Prostate gland (tissue), 2 donors: ENCODE results near the gene KATNB1. TPM values are rescaled to one million over a fixed set of nuclear protein-coding genes. Genes with fewer than 3 reads are reported as not detected.

Experiments
- DNase-seq: peaks from one replicate; pipeline ENCODE4 v3.0.0-alpha.2; 2019; ENCODE audit warnings: low spot score
- H3K27ac ChIP-seq, 2 donors: fragments of 200-600 bp; sonication (generic); 2 replicates each; pipeline ENCODE4 v1.5.1; 2017 to 2019
- H3K27me3 ChIP-seq: fragments of 200-600 bp; sonication (generic); replicated peaks from 2 replicates; pipeline ENCODE4 v1.5.1; 2019; ENCODE audit not compliant: insufficient read depth
- H3K36me3 ChIP-seq, 2 donors: fragments of 200-600 bp; sonication (generic); 1 replicate in 1 of 2; 2 replicates in 1 of 2; pipeline versions ENCODE4 v1.5.1 to v1.8.1; 2017 to 2019
- H3K4me1 ChIP-seq: fragments of 200-600 bp; sonication (generic); replicated peaks from 2 replicates; pipeline ENCODE4 v1.5.1; 2019
- H3K4me3 ChIP-seq, 2 donors: fragments of 200-600 bp; sonication (generic); 2 replicates each; pipeline ENCODE4 v1.5.1; 2017 to 2019
- H3K9me3 ChIP-seq: fragments of 200-600 bp; sonication (generic); 2 replicates; pipeline ENCODE4 v1.5.1; 2017
- POLR2A ChIP-seq: fragments of 450-650 bp; IDR thresholded peaks from one replicate; pipeline ENCODE4 v1.6.1; 2016; ENCODE audit warnings: antibody characterized with exemption, mild to moderate bottlenecking
- POLR2AphosphoS5 ChIP-seq: sonication (generic); formaldehyde crosslinking; IDR thresholded peaks from one replicate; pipeline ENCODE4 v1.6.1; 2017; ENCODE audit warnings: antibody characterized with exemption
- WGBS: methylation state at CpG from one replicate; pipeline ENCODE4 v1.1.5; 2018; 5-methylcytosine and 5-hydroxymethylcytosine counted together
- intact Hi-C: fragments of 100-400 bp; cut with DNase I; formaldehyde crosslinking; loops from one replicate; pipeline ENCODE4 v1.14.2; 2022
- total RNA-seq, 2 donors: library from RNA; depleted of rRNA; stranded (reverse); fragments of >200 nt; gene quantifications; one replicate each; pipeline ENCODE4 v1.1.0, GENCODE V29; 2016
- TF ChIP-seq, protein P1 (sequence below), 4 experiments: fragments of 200-600 bp in 2 of 4; fragments of 450-650 bp in 2 of 4; sonication (generic) in 2 of 4; IDR thresholded peaks; 1 replicate in 3 of 4; 2 replicates in 1 of 4; pipeline ENCODE4 v1.5.1; 2016 to 2019; ENCODE audit warnings: antibody characterized with exemption in 4 of 4, mild to moderate bottlenecking in 2 of 4, moderate library complexity in 2 of 4

KATNB1 gene
- total RNA-seq, 2 donors from 2014 or later: 22.7 to 30.2 TPM

DNA sequence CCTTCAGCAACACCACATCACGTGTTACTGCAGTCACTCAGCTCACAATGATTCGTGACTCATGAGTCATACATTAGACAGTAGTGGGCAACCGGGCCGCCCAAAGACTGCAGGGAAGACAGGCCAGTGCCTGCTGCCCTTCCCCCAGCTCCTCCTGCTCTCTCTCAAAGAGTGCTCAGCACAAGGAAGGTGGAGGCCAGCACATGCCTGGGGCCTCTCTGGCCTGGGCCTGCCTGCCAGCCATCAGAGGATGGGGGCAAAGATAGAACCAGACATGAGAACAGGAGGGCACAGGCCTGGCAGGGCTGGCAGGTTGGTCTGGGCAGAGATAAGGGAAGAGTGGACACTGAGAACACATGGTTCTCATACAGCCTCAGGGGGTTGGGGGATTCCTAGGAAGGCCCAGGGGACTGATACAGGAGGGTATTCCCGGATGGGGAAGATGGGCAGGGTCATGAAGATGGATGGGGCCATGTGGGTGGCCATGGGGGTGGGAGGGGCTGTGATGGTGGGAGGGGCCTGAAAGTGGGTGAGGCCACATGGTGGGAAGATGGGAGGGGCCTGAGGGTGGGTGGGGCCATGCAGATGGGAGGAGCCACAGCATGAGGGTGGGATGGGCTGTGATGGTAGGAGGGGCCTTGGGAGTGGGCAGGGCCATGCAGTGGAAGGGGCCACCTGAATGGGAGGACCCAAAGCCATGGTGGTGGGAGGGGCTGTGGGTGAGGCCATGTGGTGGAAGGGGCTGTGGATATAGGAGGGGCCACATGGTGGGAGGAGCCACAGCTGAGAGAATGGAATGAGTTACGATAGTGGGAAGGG, 29.0 kb downstream of the KATNB1 start:
- H3K9me3 ChIP-seq: no peaks in the 10 kb centered on the region
- 57% methylated on average over 6 of the region's 6 CpGs for WGBS
- no peak overlapping the region for H3K27ac ChIP-seq
- no peak for DNase-seq
- no peaks in the 10 kb centered on the region for H3K27me3 ChIP-seq
- intact Hi-C loops: no loop called here
- H3K36me3 ChIP-seq: no peaks in the 10 kb centered on the region
- TF ChIP-seq POLR2A (no peak), POLR2AphosphoS5 (no peak)
- TF ChIP-seq, protein P1, sequence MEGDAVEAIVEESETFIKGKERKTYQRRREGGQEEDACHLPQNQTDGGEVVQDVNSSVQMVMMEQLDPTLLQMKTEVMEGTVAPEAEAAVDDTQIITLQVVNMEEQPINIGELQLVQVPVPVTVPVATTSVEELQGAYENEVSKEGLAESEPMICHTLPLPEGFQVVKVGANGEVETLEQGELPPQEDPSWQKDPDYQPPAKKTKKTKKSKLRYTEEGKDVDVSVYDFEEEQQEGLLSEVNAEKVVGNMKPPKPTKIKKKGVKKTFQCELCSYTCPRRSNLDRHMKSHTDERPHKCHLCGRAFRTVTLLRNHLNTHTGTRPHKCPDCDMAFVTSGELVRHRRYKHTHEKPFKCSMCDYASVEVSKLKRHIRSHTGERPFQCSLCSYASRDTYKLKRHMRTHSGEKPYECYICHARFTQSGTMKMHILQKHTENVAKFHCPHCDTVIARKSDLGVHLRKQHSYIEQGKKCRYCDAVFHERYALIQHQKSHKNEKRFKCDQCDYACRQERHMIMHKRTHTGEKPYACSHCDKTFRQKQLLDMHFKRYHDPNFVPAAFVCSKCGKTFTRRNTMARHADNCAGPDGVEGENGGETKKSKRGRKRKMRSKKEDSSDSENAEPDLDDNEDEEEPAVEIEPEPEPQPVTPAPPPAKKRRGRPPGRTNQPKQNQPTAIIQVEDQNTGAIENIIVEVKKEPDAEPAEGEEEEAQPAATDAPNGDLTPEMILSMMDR (IDR thresholded peaks at IDR 0.05): no peak
- no peaks in the 10 kb centered on the region for H3K4me1 ChIP-seq
- no peak overlapping the region for H3K4me3 ChIP-seq

DNA sequence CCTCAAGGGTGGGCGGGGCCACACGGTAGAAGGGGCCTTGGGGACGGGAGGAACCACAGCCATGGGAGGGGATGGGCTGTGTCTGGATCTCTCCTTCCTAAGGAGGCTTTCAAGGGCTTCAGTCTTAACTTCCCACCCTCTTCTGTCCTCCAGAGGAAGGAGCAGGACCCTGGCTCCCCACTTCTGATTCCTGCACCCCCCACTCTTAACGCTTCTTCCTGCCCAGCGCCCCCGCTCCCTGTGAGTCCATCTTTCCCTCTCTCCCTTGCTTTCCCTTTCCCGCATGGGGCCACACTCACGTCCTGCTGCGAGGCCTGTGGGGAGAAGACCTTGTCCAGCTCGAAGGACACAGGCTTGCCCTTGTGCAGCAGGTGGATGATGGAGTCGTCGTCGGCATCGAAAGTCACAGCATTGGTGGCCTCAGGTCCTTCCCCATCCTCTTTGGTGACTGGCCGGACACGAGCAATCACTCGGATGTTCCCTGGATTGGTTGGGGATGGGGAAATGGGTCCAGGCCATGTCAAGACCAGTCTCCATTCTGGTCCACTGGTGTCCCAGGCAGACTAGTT, 29.7 kb downstream of the KATNB1 start:
- Histone ChIP-seq H3K36me3 (no peaks in the 10 kb centered on the region), H3K27me3 (no peaks in the 10 kb centered on the region), H3K4me3 (no peak overlapping the region), H3K27ac (no peak overlapping the region), H3K9me3 (no peaks in the 10 kb centered on the region), H3K4me1 (no peaks in the 10 kb centered on the region)
- WGBS: 87% methylated on average over 17 of the region's 17 CpGs
- DNase-seq: no peak
- TF ChIP-seq, protein P1 (IDR thresholded peaks at IDR 0.05): no peak
- intact Hi-C loops: no loop called here

DNA sequence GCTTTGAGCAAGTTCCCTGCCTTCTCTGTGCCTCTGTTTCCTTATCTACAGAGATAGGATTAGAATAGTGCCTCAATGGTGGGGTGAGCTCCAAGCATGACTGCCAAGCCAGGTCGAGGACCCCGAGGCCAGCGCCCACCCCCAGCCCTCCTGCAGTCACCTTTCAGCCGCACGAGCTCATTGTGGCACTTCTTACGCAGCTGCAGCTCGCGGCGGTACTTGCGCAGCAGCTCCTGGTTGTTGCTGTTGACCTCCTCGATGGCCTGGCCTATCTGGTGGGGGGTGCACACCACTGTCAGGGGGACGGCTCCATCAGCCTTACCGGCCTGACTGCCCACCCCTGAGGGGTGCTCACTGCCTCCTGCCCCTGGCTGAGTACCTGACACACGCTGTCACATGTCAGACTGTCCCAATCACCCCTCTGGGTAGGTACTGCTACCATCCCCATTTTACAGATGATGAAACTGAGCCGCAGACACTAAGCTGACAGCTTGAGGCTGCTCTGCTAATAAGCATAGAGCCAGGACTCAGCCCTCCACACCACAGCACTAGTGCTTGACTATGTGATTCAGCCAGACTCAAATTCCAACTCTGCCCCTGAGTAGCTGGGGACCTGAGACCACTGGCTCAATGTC, 31.3 kb downstream of the KATNB1 start:
- no peak for TF ChIP-seq POLR2AphosphoS5
- intact Hi-C loops: no loop called here
- DNase-seq: no peak
- no peaks in the 10 kb centered on the region for H3K36me3 ChIP-seq
- no peaks in the 10 kb centered on the region for H3K9me3 ChIP-seq
- no peaks in the 10 kb centered on the region for H3K4me1 ChIP-seq
- H3K27ac ChIP-seq: no peak overlapping the region
- no peak overlapping the region for H3K4me3 ChIP-seq
- no peaks in the 10 kb centered on the region for H3K27me3 ChIP-seq
- 91% methylated on average over 15 of the region's 15 CpGs for WGBS

DNA sequence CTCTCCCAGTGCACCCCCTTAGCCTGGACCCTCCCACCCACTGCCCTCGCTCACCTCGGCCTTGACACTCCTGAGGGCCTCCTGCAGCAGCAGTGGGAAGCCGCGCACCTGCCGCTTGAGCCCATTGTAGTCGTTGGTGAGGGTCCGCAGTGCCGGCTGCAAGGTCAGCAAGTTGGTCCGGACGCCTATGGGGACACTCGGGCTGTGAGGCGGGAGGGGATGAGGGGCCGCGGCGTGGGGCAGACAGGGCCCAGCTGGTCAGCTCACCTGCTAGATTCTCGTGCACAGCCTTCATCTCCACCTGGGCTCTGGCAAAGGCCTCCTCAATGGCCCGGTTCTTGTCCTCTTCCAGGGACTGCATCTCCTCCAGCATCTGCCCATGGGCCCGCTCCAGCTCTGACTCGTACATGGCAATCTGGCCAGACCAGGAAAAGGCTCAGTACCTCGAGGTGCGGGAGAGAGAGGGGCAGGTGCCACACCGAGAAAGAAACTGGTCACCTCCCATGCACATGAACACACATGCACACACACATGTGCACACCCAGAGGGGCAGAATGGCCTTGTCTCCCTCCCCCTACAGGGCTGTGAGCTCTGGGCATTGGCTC, 34.1 kb downstream of the KATNB1 start:
- no peak for DNase-seq
- Histone ChIP-seq H3K36me3 (no peaks in the 10 kb centered on the region), H3K27me3 (no peaks in the 10 kb centered on the region), H3K9me3 (no peaks in the 10 kb centered on the region), H3K27ac (no peak overlapping the region), H3K4me3 (no peak overlapping the region), H3K4me1 (no peaks in the 10 kb centered on the region)
- intact Hi-C loops: no loop called here
- WGBS: 90% methylated on average over 22 of the region's 22 CpGs
- TF ChIP-seq POLR2AphosphoS5 (no peak), POLR2A (no peak)
- TF ChIP-seq, protein P1 (IDR thresholded peaks at IDR 0.05): no peak

DNA sequence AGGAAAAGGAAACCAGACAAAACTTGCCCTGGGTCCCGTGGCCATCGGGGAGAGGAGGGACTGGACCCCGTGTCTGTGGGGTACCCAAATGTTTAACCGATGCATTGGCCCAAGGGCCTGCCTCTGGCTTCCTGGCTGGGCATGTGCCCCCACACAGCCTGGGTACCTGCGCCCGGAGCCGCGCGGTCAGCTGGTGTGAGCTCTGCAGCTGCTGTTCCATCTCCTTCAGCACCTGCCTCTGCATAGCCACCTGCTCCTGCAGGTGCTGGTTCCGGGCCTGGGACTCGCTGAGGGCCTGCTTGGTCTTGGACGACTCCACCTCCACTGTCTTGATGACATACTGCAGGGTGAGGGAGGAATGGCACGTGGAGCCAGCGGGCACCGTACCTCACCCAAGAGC, 34.8 kb downstream of the KATNB1 start:
- Histone ChIP-seq H3K27me3 (no peaks in the 10 kb centered on the region), H3K4me3 (no peak overlapping the region), H3K27ac (no peak overlapping the region), H3K36me3 (no peaks in the 10 kb centered on the region), H3K9me3 (no peaks in the 10 kb centered on the region), H3K4me1 (no peaks in the 10 kb centered on the region)
- 92% methylated on average over 15 of the region's 15 CpGs for WGBS
- TF ChIP-seq POLR2AphosphoS5 (no peak), POLR2A (no peak)
- TF ChIP-seq, protein P1 (IDR thresholded peaks at IDR 0.05): no peak
- no peak for DNase-seq
- intact Hi-C loops: no loop called here
